Measurements from ENCODE around the gene ESF1. TPM values are rescaled to one million over a fixed set of nuclear protein-coding genes. Genes with fewer than 3 reads are reported as not detected.

ESF1 gene
- total and polyA plus RNA-seq, 9 of the 15 experiments (the other 6 are each of a cell fraction or from before 2014, with no cell fraction given) = 7.0 to 30.4 (median 18.6) TPM

DNA sequence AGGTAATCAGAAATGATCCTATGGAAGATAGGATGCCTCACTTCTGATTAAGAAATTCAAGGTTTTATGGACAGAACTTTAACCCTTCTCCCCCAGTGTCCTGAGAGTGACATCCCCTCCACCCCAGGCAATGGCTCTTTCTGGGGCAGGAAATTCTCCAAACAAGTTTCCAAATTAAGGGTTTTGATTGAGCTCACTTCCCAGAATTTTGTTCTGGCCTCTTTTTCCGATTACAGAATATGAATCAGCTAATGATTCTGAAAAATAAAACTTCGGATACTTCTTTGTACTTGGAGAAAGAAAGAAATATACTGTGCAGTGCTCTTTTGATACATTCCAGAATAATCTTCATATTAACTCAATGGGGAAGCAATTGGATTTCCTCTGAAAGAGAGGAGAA is 113.2 kb downstream of the ESF1 start:
- H3K36me3 ChIP-seq (ENCODE audit: control insufficient read depth, insufficient read depth, low read length) = no peaks in the 10 kb centered on the region
- intact Hi-C loops (cut with micrococcal nuclease) (no loop called here), in situ Hi-C loops (cut with MboI) (no loop called here)
- WGBS (ENCODE audit: insufficient coverage, low coverage, missing lambda C conversion rate) = 0% methylated on average over 2 of the region's 2 CpGs
- no peaks in the 10 kb centered on the region for H4K20me1 ChIP-seq (replicated peaks; ENCODE audit: control insufficient read depth, insufficient read depth, low read length)
- ChIA-PET CTCF (ENCODE audit: low intra/inter-chr PET ratio) (no interaction called here), POLR2A (no interaction called here)
- H3K27ac ChIP-seq (ENCODE audit: extremely low read depth, low read depth, low read length) = no peak overlapping the region
- no peak overlapping the region for H2AFZ ChIP-seq (ENCODE audit: low read depth, low read length)
- no peaks in the 10 kb centered on the region for H3K27me3 ChIP-seq (ENCODE audit: control insufficient read depth in 2 of 2, insufficient read depth in 2 of 2, low read length in 2 of 2)
- no peak overlapping the region for H3K4me3 ChIP-seq
- no peak for ATAC-seq
- no peaks in the 10 kb centered on the region for H3K4me1 ChIP-seq (replicated peaks in 1 of 2; ENCODE audit: control insufficient read depth in 2 of 2, insufficient read depth in 2 of 2, low read length in 2 of 2)
- H3K9me1 ChIP-seq (ENCODE audit: control insufficient read depth, insufficient read depth, low read length) = no peaks in the 10 kb centered on the region
- H3K4me2 ChIP-seq (ENCODE audit: insufficient read depth, low read length) = no peak overlapping the region
- no peak overlapping the region for H3K9ac ChIP-seq (ENCODE audit: insufficient read depth in 1 of 2, low read depth in 2 of 2, low read length in 2 of 2)
- no peaks in the 10 kb centered on the region for H3K9me3 ChIP-seq (replicated peaks; ENCODE audit: control insufficient read depth, insufficient read depth, low read depth, low read length)
- no peak for DNase-seq (ENCODE audit: extremely low read depth in 1 of 4, low spot score in 3 of 4)
- BruUV-seq (replicated peaks) = no TSS peak
- no peak for FAIRE-seq
- H3K79me2 ChIP-seq (ENCODE audit: control insufficient read depth, insufficient read depth, low read length) = no peaks in the 10 kb centered on the region
- no peak for TF ChIP-seq NR2C2 (CRISPR knock-in tag; IDR thresholded peaks at IDR 0.05)
- TF ChIP-seq NR2C2 (tag; IDR thresholded peaks at IDR 0.05) = no peak
- no peak for TF ChIP-seq RBBP5 (IDR thresholded peaks at IDR 0.05; ENCODE audit: borderline replicate concordance, insufficient read depth, low read length, poor library complexity, severe bottlenecking)
- TF ChIP-seq ZNF23 (CRISPR knock-in tag; IDR thresholded peaks at IDR 0.05) = no peak
- no peak for TF ChIP-seq SIX5 (IDR thresholded peaks at IDR 0.05; ENCODE audit: borderline replicate concordance in 1 of 2, insufficient read depth in 1 of 2, low read depth in 1 of 2, low read length in 2 of 2)
- TF ChIP-seq ZNF232 (CRISPR knock-in tag; IDR thresholded peaks at IDR 0.05) = no peak
- TF ChIP-seq, protein P1, sequence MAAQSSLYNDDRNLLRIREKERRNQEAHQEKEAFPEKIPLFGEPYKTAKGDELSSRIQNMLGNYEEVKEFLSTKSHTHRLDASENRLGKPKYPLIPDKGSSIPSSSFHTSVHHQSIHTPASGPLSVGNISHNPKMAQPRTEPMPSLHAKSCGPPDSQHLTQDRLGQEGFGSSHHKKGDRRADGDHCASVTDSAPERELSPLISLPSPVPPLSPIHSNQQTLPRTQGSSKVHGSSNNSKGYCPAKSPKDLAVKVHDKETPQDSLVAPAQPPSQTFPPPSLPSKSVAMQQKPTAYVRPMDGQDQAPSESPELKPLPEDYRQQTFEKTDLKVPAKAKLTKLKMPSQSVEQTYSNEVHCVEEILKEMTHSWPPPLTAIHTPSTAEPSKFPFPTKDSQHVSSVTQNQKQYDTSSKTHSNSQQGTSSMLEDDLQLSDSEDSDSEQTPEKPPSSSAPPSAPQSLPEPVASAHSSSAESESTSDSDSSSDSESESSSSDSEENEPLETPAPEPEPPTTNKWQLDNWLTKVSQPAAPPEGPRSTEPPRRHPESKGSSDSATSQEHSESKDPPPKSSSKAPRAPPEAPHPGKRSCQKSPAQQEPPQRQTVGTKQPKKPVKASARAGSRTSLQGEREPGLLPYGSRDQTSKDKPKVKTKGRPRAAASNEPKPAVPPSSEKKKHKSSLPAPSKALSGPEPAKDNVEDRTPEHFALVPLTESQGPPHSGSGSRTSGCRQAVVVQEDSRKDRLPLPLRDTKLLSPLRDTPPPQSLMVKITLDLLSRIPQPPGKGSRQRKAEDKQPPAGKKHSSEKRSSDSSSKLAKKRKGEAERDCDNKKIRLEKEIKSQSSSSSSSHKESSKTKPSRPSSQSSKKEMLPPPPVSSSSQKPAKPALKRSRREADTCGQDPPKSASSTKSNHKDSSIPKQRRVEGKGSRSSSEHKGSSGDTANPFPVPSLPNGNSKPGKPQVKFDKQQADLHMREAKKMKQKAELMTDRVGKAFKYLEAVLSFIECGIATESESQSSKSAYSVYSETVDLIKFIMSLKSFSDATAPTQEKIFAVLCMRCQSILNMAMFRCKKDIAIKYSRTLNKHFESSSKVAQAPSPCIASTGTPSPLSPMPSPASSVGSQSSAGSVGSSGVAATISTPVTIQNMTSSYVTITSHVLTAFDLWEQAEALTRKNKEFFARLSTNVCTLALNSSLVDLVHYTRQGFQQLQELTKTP (IDR thresholded peaks at IDR 0.05; ENCODE audit: low read depth in 1 of 2, partially characterized antibody in 2 of 2) = no peak
- TF ChIP-seq NR0B1 (IDR thresholded peaks at IDR 0.05; ENCODE audit: partially characterized antibody) = no peak
- no peak for TF ChIP-seq MYNN (IDR thresholded peaks at IDR 0.05)
- TF ChIP-seq MYNN (CRISPR knock-in tag; IDR thresholded peaks at IDR 0.05) = no peak
- no peak for TF ChIP-seq ZNF175 (CRISPR knock-in tag; IDR thresholded peaks at IDR 0.05; ENCODE audit: low read depth)
- no peak for TF ChIP-seq ZC3H4 (CRISPR knock-in tag; IDR thresholded peaks at IDR 0.05; ENCODE audit: borderline replicate concordance)
- TF ChIP-seq HEY1 (CRISPR knock-in tag; IDR thresholded peaks at IDR 0.05; ENCODE audit: borderline replicate concordance) = no peak
- TF ChIP-seq ARNT (IDR thresholded peaks at IDR 0.05) = no peak
- no peak for TF ChIP-seq PHF8 (IDR thresholded peaks at IDR 0.05; ENCODE audit: borderline replicate concordance, low read length)
- no peak for TF ChIP-seq HMG20A (CRISPR knock-in tag; conservative IDR thresholded peaks at IDR 0.05)
- no peak for TF ChIP-seq ZNF76 (CRISPR knock-in tag; IDR thresholded peaks at IDR 0.05; ENCODE audit: borderline replicate concordance)
- no peak for TF ChIP-seq E2F5 (CRISPR knock-in tag; IDR thresholded peaks at IDR 0.05)

All from K562 (cell line).